Cardiac ventricle fibroblast (primary cell): Measurements from ENCODE around the gene CEP152. TPM values are rescaled to one million over a fixed set of nuclear protein-coding genes. Genes with fewer than 3 reads are reported as not detected.

Source experiments
- total RNA-seq: library from RNA; depleted of rRNA; stranded (reverse); fragments of >200 nt; gene quantifications from 2 replicates; pipeline ENCODE4 v1.2.3, GENCODE V29; 2015

The CEP152 gene
- 1.1 and 2.9 TPM in 2 replicates for total RNA-seq

GRCh38 chr15:48810414-48811324, at the start of gene CEP152:
TSS of gene CEP152 (minus strand) at chr15:48811069. CDS start at chr15:48805649, 5,420 bp downstream.

Other genes starting within 250 kb of the CEP152 start
- gene FBN1, start 165.4 kb downstream of the CEP152 start, total RNA-seq, result 830 and 868 TPM in 2 replicates
- gene EID1, start 67.1 kb upstream of the CEP152 start, total RNA-seq, result 204 and 337 TPM in 2 replicates
- 0.64 and 1.1 TPM in 2 replicates for gene SHC4, start 152.8 kb upstream of the CEP152 start, total RNA-seq
- gene SECISBP2L, start 235.4 kb upstream of the CEP152 start, total RNA-seq, result 21.4 and 46.1 TPM in 2 replicates